IMR-90 (cell line): ENCODE data around the gene SGCA. TPM values are rescaled to one million over a fixed set of nuclear protein-coding genes. Genes with fewer than 3 reads are reported as not detected.

Source experiments
- ATAC-seq: fragments of 200-7000 bp; cut with Tn5 transposase; 2 replicates; pipeline ENCODE4 v1.9.1; 2020; ENCODE audit warnings: low read depth, mild to moderate bottlenecking, moderate library complexity
- BruUV-seq: library from RNA; stranded (reverse); fragments of 400-500 nt; replicated peaks from 2 replicates; lab custom pipeline; 2021; lab: Mats Ljungman, UMichigan
- CTCF ChIA-PET: fragments of 300-600 bp; formaldehyde crosslinking; extraction: SDS; loops from one replicate; lab custom pipeline; 2021; ENCODE audit warnings: antibody characterized with exemption; lab: Yijun Ruan, JAX
- POLR2A ChIA-PET: fragments of 300-600 bp; sonication (Branson Sonifier 250); formaldehyde crosslinking; loops from one replicate; lab custom pipeline; 2022; ENCODE audit warnings: antibody characterized with exemption; ENCODE audit not compliant: unreplicated experiment; lab: Charles Lee
- DNase-seq: peaks from one replicate; pipeline ENCODE4 v3.0.0; 2013
- H2AFZ ChIP-seq: replicated peaks from 2 replicates; pipeline ENCODE3; 2013; ENCODE audit warnings: low read length, mild to moderate bottlenecking; ENCODE audit not compliant: poor library complexity
- H2AK5ac ChIP-seq: 2 replicates; pipeline ENCODE4 v1.6.1; 2013; ENCODE audit warnings: low read depth, low read length, inconsistent platforms
- H2AK9ac ChIP-seq: replicated peaks from 2 replicates; pipeline ENCODE3; 2013; ENCODE audit warnings: mild to moderate bottlenecking, low read depth, low read length, moderate library complexity; ENCODE audit not compliant: poor library complexity
- H2BK120ac ChIP-seq: 2 replicates; pipeline ENCODE4 v1.6.1; 2013; ENCODE audit warnings: low read depth, low read length, inconsistent platforms
- H2BK15ac ChIP-seq: 3 replicates; pipeline ENCODE4 v1.6.1; 2013; ENCODE audit warnings: low read depth, low read length, inconsistent platforms
- H2BK20ac ChIP-seq: 2 replicates; pipeline ENCODE4 v1.6.1; 2013; ENCODE audit warnings: low read depth, mild to moderate bottlenecking, inconsistent platforms, low read length, moderate library complexity
- H2BK5ac ChIP-seq: 2 replicates; pipeline ENCODE4 v1.6.1; 2013; ENCODE audit warnings: mild to moderate bottlenecking, low read depth, low read length, inconsistent platforms; ENCODE audit not compliant: poor library complexity, severe bottlenecking
- H3K14ac ChIP-seq: replicated peaks from 2 replicates; pipeline ENCODE4 v1.6.1; 2013; ENCODE audit warnings: low read depth, low read length, inconsistent platforms
- H3K18ac ChIP-seq: 2 replicates; pipeline ENCODE4 v1.6.1; 2013; ENCODE audit warnings: low read depth, low read length, control low read depth
- H3K23ac ChIP-seq: 2 replicates; pipeline ENCODE4 v1.6.1; 2013; ENCODE audit warnings: low read depth, low read length, inconsistent platforms
- H3K27ac ChIP-seq: 2 replicates; pipeline ENCODE4 v1.5.1; 2013; ENCODE audit warnings: mild to moderate bottlenecking, control low read depth, low read length; ENCODE audit not compliant: insufficient read depth
- H3K27me3 ChIP-seq: 2 replicates; pipeline ENCODE4 v1.6.1; 2013; ENCODE audit warnings: low read length; ENCODE audit not compliant: control insufficient read depth, insufficient read depth
- H3K36me3 ChIP-seq: 2 replicates; pipeline ENCODE4 v1.6.1; 2013; ENCODE audit warnings: low read length, mixed read lengths; ENCODE audit not compliant: control insufficient read depth, insufficient read depth
- H3K4ac ChIP-seq: 2 replicates; pipeline ENCODE4 v1.6.1; 2013; ENCODE audit warnings: low read depth, low read length, inconsistent platforms
- H3K4me1 ChIP-seq: 2 replicates; pipeline ENCODE4 v1.6.1; 2013; ENCODE audit warnings: low read length, mixed read lengths; ENCODE audit not compliant: control insufficient read depth, insufficient read depth
- H3K4me2 ChIP-seq: 2 replicates; pipeline ENCODE4 v1.6.1; 2013; ENCODE audit warnings: low read depth, mild to moderate bottlenecking, control low read depth, low read length, moderate library complexity
- H3K4me3 ChIP-seq: 2 replicates; pipeline ENCODE4 v1.5.1; 2013; ENCODE audit warnings: low read depth, mild to moderate bottlenecking, control low read depth, low read length, moderate library complexity; ENCODE audit not compliant: insufficient read depth
- H3K56ac ChIP-seq: 2 replicates; pipeline ENCODE4 v1.6.1; 2013; ENCODE audit warnings: low read length, inconsistent platforms; ENCODE audit not compliant: insufficient read depth; ENCODE audit errors: extremely low read depth
- H3K79me1 ChIP-seq, 2 experiments: 2 replicates each; pipeline ENCODE4 v1.6.1; 2013; ENCODE audit warnings: low read length in 2 of 2, inconsistent platforms in 1 of 2, low read depth in 1 of 2
- H3K9ac ChIP-seq: 2 replicates; pipeline ENCODE4 v1.6.1; 2013; ENCODE audit warnings: low read depth, low read length, control low read depth
- H3K9me1 ChIP-seq: 2 replicates; pipeline ENCODE4 v1.6.1; 2013; ENCODE audit warnings: low read length, inconsistent platforms; ENCODE audit not compliant: insufficient read depth
- H3K9me3 ChIP-seq: 2 replicates; pipeline ENCODE4 v1.6.1; 2013; ENCODE audit warnings: low read length; ENCODE audit not compliant: control insufficient read depth, insufficient read depth
- H4K20me1 ChIP-seq: 2 replicates; pipeline ENCODE4 v1.6.1; 2013; ENCODE audit warnings: low read length, inconsistent platforms; ENCODE audit not compliant: insufficient read depth
- H4K5ac ChIP-seq: 2 replicates; pipeline ENCODE4 v1.6.1; 2013; ENCODE audit warnings: mild to moderate bottlenecking, low read depth, low read length, control low read depth
- H4K8ac ChIP-seq, 2 experiments: 2 replicates each; pipeline ENCODE4 v1.6.1; 2013; ENCODE audit warnings: low read depth in 2 of 2, low read length in 2 of 2, control low read depth in 1 of 2, inconsistent platforms in 1 of 2
- H4K91ac ChIP-seq: 2 replicates; pipeline ENCODE4 v1.6.1; 2013; ENCODE audit warnings: low read depth, low read length, inconsistent platforms; ENCODE audit not compliant: insufficient read depth
- CEBPB ChIP-seq: IDR thresholded peaks from 2 replicates; pipeline ENCODE4 v1.6.1; 2012; ENCODE audit warnings: low read depth, low read length, improper control_type of control experiment
- CHD1 ChIP-seq: IDR thresholded peaks from 2 replicates; pipeline ENCODE4 v1.6.1; 2012; ENCODE audit warnings: low read depth, low read length, improper control_type of control experiment
- ELK1 ChIP-seq: fragments of 150-350 bp; IDR thresholded peaks from 2 replicates; pipeline ENCODE4 v1.6.1; 2016; ENCODE audit warnings: low read depth, mild to moderate bottlenecking, low read length, moderate library complexity, borderline replicate concordance
- MAZ ChIP-seq: IDR thresholded peaks from 2 replicates; pipeline ENCODE4 v1.6.1; 2012; ENCODE audit warnings: low read depth, mild to moderate bottlenecking, low read length, improper control_type of control experiment, moderate library complexity, borderline replicate concordance
- MXI1 ChIP-seq: IDR thresholded peaks from 2 replicates; pipeline ENCODE4 v1.6.1; 2012; ENCODE audit warnings: low read depth, mild to moderate bottlenecking, low read length, moderate library complexity, borderline replicate concordance
- NFE2L2 ChIP-seq: fragments of 150-350 bp; IDR thresholded peaks from 2 replicates; pipeline ENCODE4 v1.6.1; 2016; ENCODE audit warnings: low read depth, mild to moderate bottlenecking, low read length
- POLR2A ChIP-seq: IDR thresholded peaks from 2 replicates; pipeline ENCODE4 v1.6.1; 2012; ENCODE audit warnings: mild to moderate bottlenecking, low read depth, low read length
- RCOR1 ChIP-seq: IDR thresholded peaks from 2 replicates; pipeline ENCODE4 v1.6.1; 2012; ENCODE audit warnings: mild to moderate bottlenecking, low read length, improper control_type of control experiment; ENCODE audit not compliant: insufficient replicate concordance
- RFX5 ChIP-seq: IDR thresholded peaks from 2 replicates; pipeline ENCODE4 v1.8.0; 2012; ENCODE audit warnings: low read depth, mild to moderate bottlenecking, low read length, moderate library complexity
- SMC3 ChIP-seq: fragments of 150-350 bp; IDR thresholded peaks from 2 replicates; pipeline ENCODE4 v1.6.1; 2016; ENCODE audit warnings: low read depth, mild to moderate bottlenecking, antibody characterized with exemption, low read length, moderate library complexity
- USF2 ChIP-seq: fragments of 150-350 bp; IDR thresholded peaks from 2 replicates; pipeline ENCODE4 v1.6.1; 2017; ENCODE audit warnings: mild to moderate bottlenecking, antibody characterized with exemption, low read length, low read depth
- WGBS, 2 experiments: methylation state at CpG; one replicate each; pipeline versions ENCODE4 v1.1.5 to v1.1.7; 2013; ENCODE audit warnings: missing lambda C conversion rate in 2 of 2; ENCODE audit not compliant: insufficient read length in 1 of 2; ENCODE audit errors: extremely low coverage in 2 of 2; 5-methylcytosine and 5-hydroxymethylcytosine counted together
- dilution Hi-C: fragments of 300-500 bp; cut with HindIII; formaldehyde crosslinking; loops from one replicate; pipeline ENCODE4 v1.14.3; 2018; ENCODE audit warnings: low sequenced_read_pairs; ENCODE audit not compliant: unreplicated experiment
- in situ Hi-C: fragments of 300-500 bp; cut with MboI; formaldehyde crosslinking; loops from 3 replicates; pipeline ENCODE4 v1.14.3; 2019; ENCODE audit warnings: low sequenced_read_pairs, inconsistent platforms, mixed read lengths
- intact Hi-C: fragments of 100-400 bp; cut with micrococcal nuclease; formaldehyde crosslinking; loops from 2 replicates; pipeline ENCODE4 v1.10.0; 2022
- polyA plus RNA-seq, 3 experiments: library from polyadenylated mRNA; depleted of rRNA; stranded (reverse); fragments of >200 nt; gene quantifications; 2 replicates each; pipeline ENCODE4 v1.2.3, GENCODE V29; 2012; ENCODE audit warnings: low replicate concordance in 1 of 3
- total RNA-seq: library from RNA; depleted of rRNA; stranded (reverse); fragments of >200 nt; gene quantifications from 2 replicates; pipeline ENCODE4 v1.2.3, GENCODE V29; 2012

The SGCA gene
- total and polyA plus RNA-seq, 2 of the 4 experiments (the other 2 are of a cell fraction), result 0.19 TPM; not detected in 1

- dilution Hi-C loops, result no loop called here
- H3K9me3 ChIP-seq, result no peaks in the 10 kb centered on the region
- no peak overlapping the region for H2AK5ac ChIP-seq
- H3K36me3 ChIP-seq, result peaks cover 66% of the 10 kb centered on the region
- H3K27me3 ChIP-seq, result no peaks in the 10 kb centered on the region
- no TSS peak for BruUV-seq
- no peak overlapping the region for H3K56ac ChIP-seq
- H3K14ac ChIP-seq, result no peak overlapping the region
- ChIA-PET CTCF (interaction anchor here (0.9 kb wide), 1 partner anchor 42 kb away, joined by 3 read pairs; no protein-coding TSS in a partner anchor), POLR2A (interaction anchor here (0.6 kb wide), 1 partner anchor 278 kb away, joined by 4 read pairs; no protein-coding TSS in a partner anchor)
- no peak overlapping the region for H3K27ac ChIP-seq
- H2BK120ac ChIP-seq, result no peak overlapping the region
- peaks cover 56% of the 10 kb centered on the region for H4K20me1 ChIP-seq
- H3K4me3 ChIP-seq, result no peak overlapping the region
- intact Hi-C loops, result no loop called here
- ATAC-seq, result no peak
- H2AK9ac ChIP-seq, result no peak overlapping the region
- H2BK15ac ChIP-seq, result no peak overlapping the region
- H3K9me1 ChIP-seq, result peaks cover 6% of the 10 kb centered on the region
- no peak overlapping the region for H2BK20ac ChIP-seq
- in situ Hi-C loops, result no loop called here
- no peak overlapping the region for H3K18ac ChIP-seq
- 95% methylated on average over 7 of the region's 11 CpGs; no CpG with 5 or more reads in 1 of the 2 experiments for WGBS, 2 experiments
- H2BK5ac ChIP-seq, result no peak overlapping the region
- H3K4me2 ChIP-seq, result no peak overlapping the region
- no peak overlapping the region for H4K5ac ChIP-seq
- no peak overlapping the region for H3K23ac ChIP-seq
- peaks cover 13% of the 10 kb centered on the region for H3K4me1 ChIP-seq
- no peak overlapping the region for H2AFZ ChIP-seq
- no peak overlapping the region for H4K8ac ChIP-seq
- DNase-seq, result no peak
- no peak overlapping the region for H3K4ac ChIP-seq
- no peak overlapping the region for H3K9ac ChIP-seq
- no peak overlapping the region for H4K91ac ChIP-seq
- peaks cover 30 to 71% of the 10 kb centered on the region in 2 experiments for H3K79me1 ChIP-seq
- TF ChIP-seq CEBPB, result no peak
- no peak for TF ChIP-seq RCOR1
- no peak for TF ChIP-seq MXI1
- TF ChIP-seq CHD1, result no peak
- no peak for TF ChIP-seq SMC3
- TF ChIP-seq USF2, result no peak
- no peak for TF ChIP-seq MAZ
- no peak for TF ChIP-seq ELK1
- TF ChIP-seq NFE2L2, result no peak
- no peak for TF ChIP-seq POLR2A
- TF ChIP-seq RFX5, result no peak
Measured at GRCh38 chr17:50136096-50136687, 29.6 kb upstream of the SGCA start.
